C4-2B (cell line): ENCODE results near the gene TTC34.

Source experiments
- ZFX ChIP-seq: fragments of 450-650 bp; IDR thresholded peaks from 2 replicates; pipeline ENCODE4 v1.6.1; 2017
- TF ChIP-seq, protein P1 (sequence below): fragments of 450-650 bp; conservative IDR thresholded peaks from 2 replicates; pipeline ENCODE4 v1.5.1; 2017; ENCODE audit warnings: mild to moderate bottlenecking

GRCh38 chr1:2800664-2801045 is 838 bp downstream of the TTC34 start:
- TF ChIP-seq, protein P1, sequence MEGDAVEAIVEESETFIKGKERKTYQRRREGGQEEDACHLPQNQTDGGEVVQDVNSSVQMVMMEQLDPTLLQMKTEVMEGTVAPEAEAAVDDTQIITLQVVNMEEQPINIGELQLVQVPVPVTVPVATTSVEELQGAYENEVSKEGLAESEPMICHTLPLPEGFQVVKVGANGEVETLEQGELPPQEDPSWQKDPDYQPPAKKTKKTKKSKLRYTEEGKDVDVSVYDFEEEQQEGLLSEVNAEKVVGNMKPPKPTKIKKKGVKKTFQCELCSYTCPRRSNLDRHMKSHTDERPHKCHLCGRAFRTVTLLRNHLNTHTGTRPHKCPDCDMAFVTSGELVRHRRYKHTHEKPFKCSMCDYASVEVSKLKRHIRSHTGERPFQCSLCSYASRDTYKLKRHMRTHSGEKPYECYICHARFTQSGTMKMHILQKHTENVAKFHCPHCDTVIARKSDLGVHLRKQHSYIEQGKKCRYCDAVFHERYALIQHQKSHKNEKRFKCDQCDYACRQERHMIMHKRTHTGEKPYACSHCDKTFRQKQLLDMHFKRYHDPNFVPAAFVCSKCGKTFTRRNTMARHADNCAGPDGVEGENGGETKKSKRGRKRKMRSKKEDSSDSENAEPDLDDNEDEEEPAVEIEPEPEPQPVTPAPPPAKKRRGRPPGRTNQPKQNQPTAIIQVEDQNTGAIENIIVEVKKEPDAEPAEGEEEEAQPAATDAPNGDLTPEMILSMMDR, result no peak
- TF ChIP-seq ZFX, result no peak
